Liver (tissue), 9 donors: ENCODE measurements around the gene TCAP. TPM values are rescaled to one million over a fixed set of nuclear protein-coding genes. Genes with fewer than 3 reads are reported as not detected.

Experiments used
- DNase-seq: peaks from one replicate; pipeline ENCODE4 v3.0.0-alpha.2; 2017; ENCODE audit warnings: low spot score
- H3K27ac ChIP-seq, 2 donors: one replicate each; pipeline ENCODE4 v1.7.0; 2013; ENCODE audit warnings: inconsistent platforms in 2 of 2, low read length in 2 of 2, control low read depth in 1 of 2, low read depth in 1 of 2, mild to moderate bottlenecking in 1 of 2
- H3K27me3 ChIP-seq, 4 donors: one replicate each; pipeline versions ENCODE4 v1.6.1 to v1.7.0; 2013; ENCODE audit warnings: low read length in 3 of 4, inconsistent platforms in 1 of 4, mild to moderate bottlenecking in 1 of 4, moderate library complexity in 1 of 4; ENCODE audit not compliant: control insufficient read depth in 4 of 4, insufficient read depth in 4 of 4
- H3K36me3 ChIP-seq, 4 donors: one replicate each; pipeline versions ENCODE4 v1.6.1 to v1.7.0; 2013; ENCODE audit warnings: low read length in 3 of 4, mild to moderate bottlenecking in 3 of 4, low read depth in 1 of 4, moderate library complexity in 1 of 4; ENCODE audit not compliant: control insufficient read depth in 4 of 4, insufficient read depth in 3 of 4
- H3K4me1 ChIP-seq, 4 donors: one replicate each; pipeline versions ENCODE4 v1.6.1 to v1.7.0; 2013; ENCODE audit warnings: low read length in 3 of 4, mild to moderate bottlenecking in 3 of 4, moderate library complexity in 1 of 4; ENCODE audit not compliant: control insufficient read depth in 4 of 4, insufficient read depth in 4 of 4
- H3K4me3 ChIP-seq, 3 donors: one replicate each; pipeline versions ENCODE4 v1.6.1 to v1.7.0; 2013; ENCODE audit warnings: low read length in 3 of 3, control low read depth in 1 of 3, low read depth in 1 of 3, mild to moderate bottlenecking in 1 of 3
- H3K9ac ChIP-seq, 2 donors: one replicate each; pipeline ENCODE4 v1.7.0; 2013; ENCODE audit warnings: low read length in 2 of 2, mild to moderate bottlenecking in 2 of 2, moderate library complexity in 2 of 2, control low read depth in 1 of 2, low read depth in 1 of 2
- H3K9me3 ChIP-seq, 4 donors: one replicate each; pipeline versions ENCODE4 v1.6.1 to v1.7.0; 2013; ENCODE audit warnings: low read length in 3 of 4; ENCODE audit not compliant: control insufficient read depth in 4 of 4
- ATF3 ChIP-seq: IDR thresholded peaks from 2 replicates; pipeline ENCODE4 v1.6.1; 2016; ENCODE audit warnings: antibody characterized with exemption
- CTCF ChIP-seq: fragments of 150-350 bp; IDR thresholded peaks from 2 replicates; pipeline ENCODE4 v1.5.1; 2017; ENCODE audit warnings: improper control_type of control experiment, low read depth, low read length; ENCODE audit not compliant: missing input control
- EGR1 ChIP-seq, 2 donors: IDR thresholded peaks; 2 replicates each; pipeline ENCODE4 v1.6.1; 2016 to 2018; ENCODE audit warnings: antibody characterized with exemption in 2 of 2, low read depth in 2 of 2
- FOXA1 ChIP-seq: IDR thresholded peaks from 2 replicates; pipeline ENCODE4 v1.6.1; 2016; ENCODE audit warnings: antibody characterized with exemption
- FOXA2 ChIP-seq: IDR thresholded peaks from 2 replicates; pipeline ENCODE4 v1.6.1; 2016; ENCODE audit warnings: antibody characterized with exemption
- GABPA ChIP-seq, 2 donors: IDR thresholded peaks in 1 of 2; conservative IDR thresholded peaks in 1 of 2; 2 replicates each; pipeline ENCODE4 v1.6.1; 2016; ENCODE audit warnings: antibody characterized with exemption in 2 of 2, mild to moderate bottlenecking in 1 of 2, moderate library complexity in 1 of 2
- HNF4A ChIP-seq, 2 donors: conservative IDR thresholded peaks; 2 replicates each; pipeline ENCODE4 v1.6.1; 2016; ENCODE audit warnings: antibody characterized with exemption in 2 of 2, mild to moderate bottlenecking in 2 of 2
- HNF4G ChIP-seq: IDR thresholded peaks from 2 replicates; pipeline ENCODE4 v1.6.1; 2016; ENCODE audit warnings: antibody characterized with exemption
- JUND ChIP-seq, 2 donors: IDR thresholded peaks; 2 replicates each; pipeline ENCODE4 v1.6.1; 2016; ENCODE audit warnings: antibody characterized with exemption in 2 of 2
- MAX ChIP-seq: IDR thresholded peaks from 2 replicates; pipeline ENCODE4 v1.6.1; 2016; ENCODE audit warnings: antibody characterized with exemption
- NR2F2 ChIP-seq: IDR thresholded peaks from 2 replicates; pipeline ENCODE4 v1.6.1; 2016; ENCODE audit warnings: antibody characterized with exemption
- RAD21 ChIP-seq, 2 donors: IDR thresholded peaks; 2 replicates each; pipeline ENCODE4 v1.6.1; 2016; ENCODE audit warnings: antibody characterized with exemption in 2 of 2, mild to moderate bottlenecking in 2 of 2
- RXRA ChIP-seq, 2 donors: IDR thresholded peaks; 2 replicates each; pipeline ENCODE4 v1.6.1; 2017 to 2018; ENCODE audit warnings: antibody characterized with exemption in 2 of 2, mild to moderate bottlenecking in 1 of 2
- SP1 ChIP-seq: IDR thresholded peaks from 2 replicates; pipeline ENCODE4 v1.6.1; 2018; ENCODE audit warnings: antibody characterized with exemption, mild to moderate bottlenecking
- TAF1 ChIP-seq: conservative IDR thresholded peaks from 2 replicates; pipeline ENCODE4 v1.6.1; 2016; ENCODE audit warnings: antibody characterized with exemption, mild to moderate bottlenecking
- YY1 ChIP-seq: IDR thresholded peaks from 2 replicates; pipeline ENCODE4 v1.6.1; 2016; ENCODE audit warnings: antibody characterized with exemption, mild to moderate bottlenecking
- WGBS: extraction: QIAGEN DNeasy Blood & Tissue Kit; methylation state at CpG from one replicate; pipeline ENCODE4 v1.1.7; 2013; 5-methylcytosine and 5-hydroxymethylcytosine counted together
- polyA plus RNA-seq, 2 donors: library from polyadenylated mRNA; stranded (reverse) in 1 of 2; unstranded in 1 of 2; fragments of 200-250 nt in 1 of 2; fragments of >200 nt in 1 of 2; fragmentation: Nextera tagmentation in 1 of 2; extraction: Ambion mirVana in 1 of 2; gene quantifications; one replicate each; pipeline versions ENCODE4 v1.2.1 to v1.2.3, GENCODE V29; 2013 to 2015
- total RNA-seq, 2 donors: library from RNA; depleted of rRNA; stranded (reverse); fragments of >200 nt; gene quantifications; one replicate each; pipeline ENCODE4 v1.2.3, GENCODE V29; 2014
- TF ChIP-seq, protein P1 (sequence below): IDR thresholded peaks from 2 replicates; pipeline ENCODE4 v1.6.1; 2016; ENCODE audit warnings: antibody characterized with exemption
- TF ChIP-seq, protein P2 (sequence below): IDR thresholded peaks from 2 replicates; pipeline ENCODE4 v1.6.1; 2016; ENCODE audit warnings: antibody characterized with exemption, mild to moderate bottlenecking
- donor health status: healthy.
- donor health status: healthy.
- donor health status: healthy.
- donor health status: healthy.
- donor health status: healthy.

The TCAP gene
- total and polyA plus RNA-seq, 4 donors, result 0.14 to 0.67 (median 0.22) TPM; not detected in 1

- no peak overlapping the region for H3K9ac ChIP-seq
- no peak overlapping the region for H3K4me3 ChIP-seq
- H3K4me1 ChIP-seq, result peaks cover 15 to 31% (median 26%) of the 10 kb centered on the region in 4 donors
- DNase-seq, result no peak
- no peak for TF ChIP-seq SP1
- no peak for TF ChIP-seq NR2F2
- TF ChIP-seq TAF1, result no peak
- no peak for TF ChIP-seq JUND (IDR thresholded peaks at IDR 0.05)
- no peak for TF ChIP-seq HNF4A (conservative IDR thresholded peaks at IDR 0.05)
- no peak for TF ChIP-seq YY1
- no peak for TF ChIP-seq MAX
- TF ChIP-seq GABPA (IDR thresholded peaks at IDR 0.05 in 1 of 2, conservative IDR thresholded peaks at IDR 0.05 in 1 of 2), result no peak
- TF ChIP-seq, protein P1, sequence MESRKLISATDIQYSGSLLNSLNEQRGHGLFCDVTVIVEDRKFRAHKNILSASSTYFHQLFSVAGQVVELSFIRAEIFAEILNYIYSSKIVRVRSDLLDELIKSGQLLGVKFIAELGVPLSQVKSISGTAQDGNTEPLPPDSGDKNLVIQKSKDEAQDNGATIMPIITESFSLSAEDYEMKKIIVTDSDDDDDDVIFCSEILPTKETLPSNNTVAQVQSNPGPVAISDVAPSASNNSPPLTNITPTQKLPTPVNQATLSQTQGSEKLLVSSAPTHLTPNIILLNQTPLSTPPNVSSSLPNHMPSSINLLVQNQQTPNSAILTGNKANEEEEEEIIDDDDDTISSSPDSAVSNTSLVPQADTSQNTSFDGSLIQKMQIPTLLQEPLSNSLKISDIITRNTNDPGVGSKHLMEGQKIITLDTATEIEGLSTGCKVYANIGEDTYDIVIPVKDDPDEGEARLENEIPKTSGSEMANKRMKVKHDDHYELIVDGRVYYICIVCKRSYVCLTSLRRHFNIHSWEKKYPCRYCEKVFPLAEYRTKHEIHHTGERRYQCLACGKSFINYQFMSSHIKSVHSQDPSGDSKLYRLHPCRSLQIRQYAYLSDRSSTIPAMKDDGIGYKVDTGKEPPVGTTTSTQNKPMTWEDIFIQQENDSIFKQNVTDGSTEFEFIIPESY, result no peak
- no peak for TF ChIP-seq RXRA (IDR thresholded peaks at IDR 0.05)
- TF ChIP-seq RAD21 (IDR thresholded peaks at IDR 0.05), result no peak
- TF ChIP-seq, protein P2, sequence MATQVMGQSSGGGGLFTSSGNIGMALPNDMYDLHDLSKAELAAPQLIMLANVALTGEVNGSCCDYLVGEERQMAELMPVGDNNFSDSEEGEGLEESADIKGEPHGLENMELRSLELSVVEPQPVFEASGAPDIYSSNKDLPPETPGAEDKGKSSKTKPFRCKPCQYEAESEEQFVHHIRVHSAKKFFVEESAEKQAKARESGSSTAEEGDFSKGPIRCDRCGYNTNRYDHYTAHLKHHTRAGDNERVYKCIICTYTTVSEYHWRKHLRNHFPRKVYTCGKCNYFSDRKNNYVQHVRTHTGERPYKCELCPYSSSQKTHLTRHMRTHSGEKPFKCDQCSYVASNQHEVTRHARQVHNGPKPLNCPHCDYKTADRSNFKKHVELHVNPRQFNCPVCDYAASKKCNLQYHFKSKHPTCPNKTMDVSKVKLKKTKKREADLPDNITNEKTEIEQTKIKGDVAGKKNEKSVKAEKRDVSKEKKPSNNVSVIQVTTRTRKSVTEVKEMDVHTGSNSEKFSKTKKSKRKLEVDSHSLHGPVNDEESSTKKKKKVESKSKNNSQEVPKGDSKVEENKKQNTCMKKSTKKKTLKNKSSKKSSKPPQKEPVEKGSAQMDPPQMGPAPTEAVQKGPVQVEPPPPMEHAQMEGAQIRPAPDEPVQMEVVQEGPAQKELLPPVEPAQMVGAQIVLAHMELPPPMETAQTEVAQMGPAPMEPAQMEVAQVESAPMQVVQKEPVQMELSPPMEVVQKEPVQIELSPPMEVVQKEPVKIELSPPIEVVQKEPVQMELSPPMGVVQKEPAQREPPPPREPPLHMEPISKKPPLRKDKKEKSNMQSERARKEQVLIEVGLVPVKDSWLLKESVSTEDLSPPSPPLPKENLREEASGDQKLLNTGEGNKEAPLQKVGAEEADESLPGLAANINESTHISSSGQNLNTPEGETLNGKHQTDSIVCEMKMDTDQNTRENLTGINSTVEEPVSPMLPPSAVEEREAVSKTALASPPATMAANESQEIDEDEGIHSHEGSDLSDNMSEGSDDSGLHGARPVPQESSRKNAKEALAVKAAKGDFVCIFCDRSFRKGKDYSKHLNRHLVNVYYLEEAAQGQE, result no peak
- TF ChIP-seq EGR1 (IDR thresholded peaks at IDR 0.05; ENCODE audit: low read depth in 2 of 2), result no peak
- no peak for TF ChIP-seq CTCF
- no peak for TF ChIP-seq FOXA2
- no peak for TF ChIP-seq FOXA1
- TF ChIP-seq HNF4G, result no peak
- TF ChIP-seq ATF3, result no peak
- WGBS, result 90% methylated on average over 14 of the region's 14 CpGs
- no peak overlapping the region for H3K27ac ChIP-seq
- peaks cover 0 to 32% (median 9%) of the 10 kb centered on the region in 4 donors for H3K36me3 ChIP-seq
- H3K27me3 ChIP-seq, result no peaks in the 10 kb centered on the region
- H3K9me3 ChIP-seq, result no peaks in the 10 kb centered on the region
Measured at GRCh38 chr17:39709319-39709997, 44.3 kb downstream of the TCAP start.
